ENCODE data around the gene RNPEPL1.

Gene RNPEPL1

DNA sequence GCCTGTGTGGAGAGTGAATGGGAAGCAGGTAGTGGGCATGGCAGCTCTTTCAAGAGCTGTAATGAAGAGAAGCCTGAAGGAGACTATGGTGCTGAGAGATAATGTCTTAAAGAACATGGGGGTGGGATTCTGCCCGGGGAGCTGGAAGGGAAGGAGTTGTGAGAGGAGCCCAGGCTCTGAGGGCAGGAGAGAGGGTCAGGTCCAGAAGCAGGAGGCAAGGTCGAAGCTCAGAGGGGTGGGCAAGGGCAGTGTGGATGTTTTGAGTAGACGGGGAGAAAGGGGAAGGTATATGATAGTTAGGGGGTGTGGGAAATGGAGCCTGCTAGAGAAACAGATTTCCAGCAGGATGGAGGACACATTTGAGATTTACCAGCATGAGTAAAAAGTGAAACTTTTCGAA, 20.4 kb downstream of the RNPEPL1 start:
- no peak overlapping the region for H3K4me3 ChIP-seq (replicated peaks; ENCODE audit: insufficient read depth, low read length)
- no peak overlapping the region for H3K27ac ChIP-seq (replicated peaks)
- DNase-seq (ENCODE audit: low read depth in 1 of 2, low spot score in 1 of 2), result no peak
- no peak for TF ChIP-seq SPI1 (IDR thresholded peaks at IDR 0.05; ENCODE audit: borderline replicate concordance, low read depth)
- TF ChIP-seq, protein P1, sequence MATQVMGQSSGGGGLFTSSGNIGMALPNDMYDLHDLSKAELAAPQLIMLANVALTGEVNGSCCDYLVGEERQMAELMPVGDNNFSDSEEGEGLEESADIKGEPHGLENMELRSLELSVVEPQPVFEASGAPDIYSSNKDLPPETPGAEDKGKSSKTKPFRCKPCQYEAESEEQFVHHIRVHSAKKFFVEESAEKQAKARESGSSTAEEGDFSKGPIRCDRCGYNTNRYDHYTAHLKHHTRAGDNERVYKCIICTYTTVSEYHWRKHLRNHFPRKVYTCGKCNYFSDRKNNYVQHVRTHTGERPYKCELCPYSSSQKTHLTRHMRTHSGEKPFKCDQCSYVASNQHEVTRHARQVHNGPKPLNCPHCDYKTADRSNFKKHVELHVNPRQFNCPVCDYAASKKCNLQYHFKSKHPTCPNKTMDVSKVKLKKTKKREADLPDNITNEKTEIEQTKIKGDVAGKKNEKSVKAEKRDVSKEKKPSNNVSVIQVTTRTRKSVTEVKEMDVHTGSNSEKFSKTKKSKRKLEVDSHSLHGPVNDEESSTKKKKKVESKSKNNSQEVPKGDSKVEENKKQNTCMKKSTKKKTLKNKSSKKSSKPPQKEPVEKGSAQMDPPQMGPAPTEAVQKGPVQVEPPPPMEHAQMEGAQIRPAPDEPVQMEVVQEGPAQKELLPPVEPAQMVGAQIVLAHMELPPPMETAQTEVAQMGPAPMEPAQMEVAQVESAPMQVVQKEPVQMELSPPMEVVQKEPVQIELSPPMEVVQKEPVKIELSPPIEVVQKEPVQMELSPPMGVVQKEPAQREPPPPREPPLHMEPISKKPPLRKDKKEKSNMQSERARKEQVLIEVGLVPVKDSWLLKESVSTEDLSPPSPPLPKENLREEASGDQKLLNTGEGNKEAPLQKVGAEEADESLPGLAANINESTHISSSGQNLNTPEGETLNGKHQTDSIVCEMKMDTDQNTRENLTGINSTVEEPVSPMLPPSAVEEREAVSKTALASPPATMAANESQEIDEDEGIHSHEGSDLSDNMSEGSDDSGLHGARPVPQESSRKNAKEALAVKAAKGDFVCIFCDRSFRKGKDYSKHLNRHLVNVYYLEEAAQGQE (IDR thresholded peaks at IDR 0.05; ENCODE audit: insufficient replicate concordance, low read depth), result no peak
- H3K27me3 ChIP-seq (ENCODE audit: insufficient read depth, poor library complexity, severe bottlenecking), result no peaks in the 10 kb centered on the region

DNA sequence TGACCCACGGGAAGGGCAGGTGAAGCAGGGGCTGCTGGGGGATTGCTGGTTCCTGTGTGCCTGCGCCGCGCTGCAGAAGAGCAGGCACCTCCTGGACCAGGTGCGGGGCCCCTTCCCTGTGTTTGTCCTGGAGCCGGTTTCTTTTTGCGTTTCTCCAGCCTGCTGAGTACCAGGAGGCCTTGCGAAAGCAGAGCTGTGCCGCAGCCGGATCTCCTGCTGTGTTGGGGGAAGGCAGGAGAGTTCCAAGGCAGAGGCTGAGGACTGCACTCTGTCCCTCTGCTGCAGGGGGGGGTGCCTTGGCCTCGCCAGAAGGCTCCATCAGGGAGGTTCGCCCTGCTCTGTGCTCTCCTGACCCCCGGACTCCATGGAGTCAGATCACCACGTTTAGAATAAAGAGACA, 21.1 kb downstream of the RNPEPL1 start:
- no peak for TF ChIP-seq GABPA (IDR thresholded peaks at IDR 0.05; ENCODE audit: low read depth)
- TF ChIP-seq, protein P1 (IDR thresholded peaks at IDR 0.05; ENCODE audit: insufficient replicate concordance, low read depth), result no peak
- TF ChIP-seq SPI1 (IDR thresholded peaks at IDR 0.05; ENCODE audit: borderline replicate concordance, low read depth), result no peak
- TF ChIP-seq, protein P2, sequence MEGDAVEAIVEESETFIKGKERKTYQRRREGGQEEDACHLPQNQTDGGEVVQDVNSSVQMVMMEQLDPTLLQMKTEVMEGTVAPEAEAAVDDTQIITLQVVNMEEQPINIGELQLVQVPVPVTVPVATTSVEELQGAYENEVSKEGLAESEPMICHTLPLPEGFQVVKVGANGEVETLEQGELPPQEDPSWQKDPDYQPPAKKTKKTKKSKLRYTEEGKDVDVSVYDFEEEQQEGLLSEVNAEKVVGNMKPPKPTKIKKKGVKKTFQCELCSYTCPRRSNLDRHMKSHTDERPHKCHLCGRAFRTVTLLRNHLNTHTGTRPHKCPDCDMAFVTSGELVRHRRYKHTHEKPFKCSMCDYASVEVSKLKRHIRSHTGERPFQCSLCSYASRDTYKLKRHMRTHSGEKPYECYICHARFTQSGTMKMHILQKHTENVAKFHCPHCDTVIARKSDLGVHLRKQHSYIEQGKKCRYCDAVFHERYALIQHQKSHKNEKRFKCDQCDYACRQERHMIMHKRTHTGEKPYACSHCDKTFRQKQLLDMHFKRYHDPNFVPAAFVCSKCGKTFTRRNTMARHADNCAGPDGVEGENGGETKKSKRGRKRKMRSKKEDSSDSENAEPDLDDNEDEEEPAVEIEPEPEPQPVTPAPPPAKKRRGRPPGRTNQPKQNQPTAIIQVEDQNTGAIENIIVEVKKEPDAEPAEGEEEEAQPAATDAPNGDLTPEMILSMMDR (IDR thresholded peaks at IDR 0.05; ENCODE audit: insufficient read depth, low read length), result no peak
- no peak for TF ChIP-seq POLR2AphosphoS5 (IDR thresholded peaks at IDR 0.05; ENCODE audit: low read depth)
- H3K27me3 ChIP-seq (ENCODE audit: insufficient read depth, poor library complexity, severe bottlenecking), result no peaks in the 10 kb centered on the region
- H3K4me3 ChIP-seq (replicated peaks; ENCODE audit: insufficient read depth, low read length), result no peak overlapping the region
- H3K27ac ChIP-seq (replicated peaks), result no peak overlapping the region
- no peak for DNase-seq (ENCODE audit: low read depth in 1 of 2, low spot score in 1 of 2)

DNA sequence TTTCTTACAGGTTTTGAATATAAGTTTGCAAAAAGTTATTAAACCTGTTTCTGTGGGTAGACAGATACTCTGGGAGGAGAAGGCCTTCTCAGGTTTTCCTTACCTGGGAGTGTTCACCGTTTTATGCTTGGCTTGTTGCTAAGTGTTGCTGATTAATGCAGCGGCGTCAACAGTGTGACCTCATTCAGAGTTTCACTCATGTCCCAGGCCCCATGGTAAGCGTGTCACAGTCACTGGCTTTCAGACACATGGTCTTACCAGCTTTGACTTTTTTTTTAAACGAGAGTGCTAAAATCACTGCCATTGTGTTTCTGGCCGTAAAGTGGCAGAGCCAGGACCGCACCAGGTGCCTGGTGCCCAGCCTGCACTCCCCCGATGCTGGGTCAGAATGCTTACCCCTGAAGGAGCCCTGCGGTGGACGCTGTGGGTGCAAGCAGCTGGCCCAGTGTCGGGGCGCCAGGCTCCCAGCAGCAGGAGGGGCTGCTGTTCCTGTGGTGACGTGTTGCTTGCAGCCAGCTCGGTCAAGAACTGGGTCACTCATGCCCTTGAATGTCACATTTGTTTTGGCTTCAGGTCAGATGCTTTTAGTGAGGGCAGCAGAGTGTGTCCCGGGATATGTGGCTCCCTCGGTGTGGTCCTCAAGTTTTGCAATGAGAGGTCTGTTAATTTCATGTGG, 21.7 kb downstream of the RNPEPL1 start:
- Histone ChIP-seq H3K27me3 (ENCODE audit: insufficient read depth, poor library complexity, severe bottlenecking) (no peaks in the 10 kb centered on the region), H3K27ac (replicated peaks) (no peak overlapping the region), H3K4me3 (replicated peaks; ENCODE audit: insufficient read depth, low read length) (no peak overlapping the region)
- TF ChIP-seq, protein P1 (IDR thresholded peaks at IDR 0.05; ENCODE audit: insufficient replicate concordance, low read depth), result no peak
- TF ChIP-seq GABPA (IDR thresholded peaks at IDR 0.05; ENCODE audit: low read depth) (no peak), POLR2AphosphoS5 (IDR thresholded peaks at IDR 0.05; ENCODE audit: low read depth) (no peak), SPI1 (IDR thresholded peaks at IDR 0.05; ENCODE audit: borderline replicate concordance, low read depth) (no peak)
- TF ChIP-seq, protein P2 (IDR thresholded peaks at IDR 0.05; ENCODE audit: insufficient read depth, low read length), result no peak
- no peak for DNase-seq (ENCODE audit: low read depth in 1 of 2, low spot score in 1 of 2)

Measured in HL-60 (cell line).